AG09319 (cell line): ENCODE measurements around the gene LAMB4.

Experiments
- DNase-seq: peaks from one replicate; pipeline ENCODE4 v3.0.0-alpha.2; 2010; ENCODE audit warnings: low read depth; ENCODE audit errors: extremely low read depth
- CTCF ChIP-seq: IDR thresholded peaks from 2 replicates; pipeline ENCODE4 v1.5.1; 2011; ENCODE audit warnings: low read depth, mild to moderate bottlenecking, inconsistent platforms, low read length, moderate library complexity

LAMB4 gene

GRCh38 chr7:108120933-108121332, 9.2 kb downstream of the LAMB4 start:
- no peak for DNase-seq
- TF ChIP-seq CTCF, result no peak

- no peak for DNase-seq
- TF ChIP-seq CTCF, result no peak
Observed at GRCh38 chr7:108120196-108120595, 10.0 kb downstream of the LAMB4 start.

GRCh38 chr7:108118959-108119358, 11.2 kb downstream of the LAMB4 start:
- TF ChIP-seq CTCF, result no peak
- no peak for DNase-seq

- no peak for DNase-seq
Observed at GRCh38 chr7:108114117-108114841, 15.9 kb downstream of the LAMB4 start.

GRCh38 chr7:108112683-108113082, 17.5 kb downstream of the LAMB4 start:
- TF ChIP-seq CTCF, result no peak

More at GRCh38 chr7:108114117-108114841, 15.9 kb downstream of the LAMB4 start:
- peak; percentile 9; the same call in 1 of the 2 replicates for TF ChIP-seq CTCF

GRCh38 chr7:108109221-108109908, 20.8 kb downstream of the LAMB4 start:
- DNase-seq, result no peak

More at GRCh38 chr7:108112683-108113082, 17.5 kb downstream of the LAMB4 start:
- DNase-seq, result no peak

More at GRCh38 chr7:108109221-108109908, 20.8 kb downstream of the LAMB4 start:
- TF ChIP-seq CTCF, result peak; percentile 16
